Measurements from ENCODE around the gene PPP2R2C. TPM values are rescaled to one million over a fixed set of nuclear protein-coding genes. Genes with fewer than 3 reads are reported as not detected.
A peak's percentile ranks its signal among the peaks of the same experiment; 100 is the strongest.

PPP2R2C gene
- total and polyA plus RNA-seq, 5 experiments from 2014 or later, result not detected

- peaks cover 0 to 2% (median 0%) of the 10 kb centered on the region in 3 donors for H3K36me3 Mint-ChIP-seq
- no peak overlapping the region for H3K27ac Mint-ChIP-seq
- no peak overlapping the region for H3K4me3 Mint-ChIP-seq
- ATAC-seq (no peak), DNase-seq (no peak)
- no peaks in the 10 kb centered on the region for H3K9me3 Mint-ChIP-seq
- POLR2A ChIA-PET, result interaction anchor here (0.7 kb wide), 1 partner anchor 9 kb away, joined by 4 read pairs; no protein-coding TSS in a partner anchor
- no peaks in the 10 kb centered on the region for H3K27me3 Mint-ChIP-seq
- peaks cover 8 to 14% (median 11%) of the 10 kb centered on the region in 4 donors for H3K4me1 Mint-ChIP-seq
Measured at GRCh38 chr4:6279582-6280289, 192.7 kb downstream of the PPP2R2C start.

GRCh38 chr4:6278801-6279197 lies 193.6 kb downstream of the PPP2R2C start:
- H3K4me3 Mint-ChIP-seq, result peak overlapping the region in 7 of 10 donors; percentile 28 to 64 (median 54)
- no peaks in the 10 kb centered on the region for H3K27me3 Mint-ChIP-seq
- H3K27ac Mint-ChIP-seq, result peak overlapping the region in 8 of 10 donors; percentile 8 to 92 (median 86)
- H3K36me3 Mint-ChIP-seq, result peaks cover 0 to 2% (median 0%) of the 10 kb centered on the region in 3 donors
- ATAC-seq (peak; percentile 47 to 49), DNase-seq (no peak)
- H3K9me3 Mint-ChIP-seq, result no peaks in the 10 kb centered on the region
- POLR2A ChIA-PET, result interaction anchor here (0.7 kb wide), 1 partner anchor 8 kb away, joined by 4 read pairs; no protein-coding TSS in a partner anchor
- peaks cover 7 to 14% (median 11%) of the 10 kb centered on the region in 4 donors for H3K4me1 Mint-ChIP-seq

GRCh38 chr4:6277935-6278800 lies 194.2 kb downstream of the PPP2R2C start:
- H3K27me3 Mint-ChIP-seq, result no peaks in the 10 kb centered on the region
- no peaks in the 10 kb centered on the region for H3K9me3 Mint-ChIP-seq
- DNase-seq, result no peak
- H3K4me1 Mint-ChIP-seq, result peaks cover 6 to 14% (median 11%) of the 10 kb centered on the region in 4 donors
- POLR2A ChIA-PET, result no interaction called here
- no peak for ATAC-seq
- H3K4me3 Mint-ChIP-seq, result peak overlapping the region in 7 of 10 donors; percentile 28 to 64 (median 54)
- H3K27ac Mint-ChIP-seq, result peak overlapping the region in 7 of 10 donors; percentile 8 to 92 (median 87)
- peaks cover 0 to 2% (median 0%) of the 10 kb centered on the region in 3 donors for H3K36me3 Mint-ChIP-seq

- Mint-ChIP-seq H3K9me3 (no peaks in the 10 kb centered on the region), H3K4me3 (no peak overlapping the region), H3K27ac (no peak overlapping the region), H3K4me1 (peaks cover 6 to 14% (median 11%) of the 10 kb centered on the region in 4 donors), H3K36me3 (peaks cover 0 to 2% (median 0%) of the 10 kb centered on the region in 3 donors), H3K27me3 (no peaks in the 10 kb centered on the region)
- no peak for ATAC-seq
- POLR2A ChIA-PET, result no interaction called here
- no peak for DNase-seq
Measured at GRCh38 chr4:6277139-6277802, 195.1 kb downstream of the PPP2R2C start.

- no peak for DNase-seq
- Mint-ChIP-seq H3K4me3 (no peak overlapping the region), H3K27ac (no peak overlapping the region), H3K27me3 (peaks cover 0 to 4% (median 0%) of the 10 kb centered on the region in 5 donors), H3K36me3 (peaks cover 0 to 2% (median 0%) of the 10 kb centered on the region in 3 donors), H3K9me3 (no peaks in the 10 kb centered on the region), H3K4me1 (peaks cover 10 to 20% (median 17%) of the 10 kb centered on the region in 4 donors)
- no peak for ATAC-seq
- POLR2A ChIA-PET, result no interaction called here
Measured at GRCh38 chr4:6275898-6276806, 196.3 kb downstream of the PPP2R2C start.

- POLR2A ChIA-PET, result no interaction called here
- no peaks in the 10 kb centered on the region for H3K36me3 Mint-ChIP-seq
- peaks cover 0 to 4% (median 0%) of the 10 kb centered on the region in 5 donors for H3K27me3 Mint-ChIP-seq
- no peak for ATAC-seq
- H3K4me1 Mint-ChIP-seq, result peaks cover 11 to 28% (median 24%) of the 10 kb centered on the region in 4 donors
- no peak overlapping the region for H3K27ac Mint-ChIP-seq
- H3K4me3 Mint-ChIP-seq, result no peak overlapping the region
- no peaks in the 10 kb centered on the region for H3K9me3 Mint-ChIP-seq
- DNase-seq, result no peak
Measured at GRCh38 chr4:6275351-6275750, 197.1 kb downstream of the PPP2R2C start.

- no peak overlapping the region for H3K4me3 Mint-ChIP-seq
- H3K36me3 Mint-ChIP-seq, result no peaks in the 10 kb centered on the region
- no peak for ATAC-seq
- DNase-seq, result no peak
- no peak overlapping the region for H3K27ac Mint-ChIP-seq
- H3K9me3 Mint-ChIP-seq, result no peaks in the 10 kb centered on the region
- peaks cover 12 to 30% (median 26%) of the 10 kb centered on the region in 4 donors for H3K4me1 Mint-ChIP-seq
- POLR2A ChIA-PET, result no interaction called here
- peaks cover 0 to 4% (median 0%) of the 10 kb centered on the region in 5 donors for H3K27me3 Mint-ChIP-seq
Measured at GRCh38 chr4:6273661-6273990, 198.8 kb downstream of the PPP2R2C start.

GRCh38 chr4:6272863-6273660 lies 199.4 kb downstream of the PPP2R2C start:
- POLR2A ChIA-PET, result no interaction called here
- Mint-ChIP-seq H3K4me1 (peaks cover 12 to 32% (median 24%) of the 10 kb centered on the region in 4 donors), H3K27ac (no peak overlapping the region), H3K4me3 (peak overlapping the region in 3 of 10 donors; percentile 4 to 52 (median 15)), H3K36me3 (no peaks in the 10 kb centered on the region), H3K9me3 (no peaks in the 10 kb centered on the region), H3K27me3 (peaks cover 0 to 4% (median 0%) of the 10 kb centered on the region in 5 donors)
- ATAC-seq (no peak), DNase-seq (no peak)

- Mint-ChIP-seq H3K9me3 (no peaks in the 10 kb centered on the region), H3K4me1 (peaks cover 17 to 36% (median 26%) of the 10 kb centered on the region in 4 donors), H3K27me3 (peaks cover 0 to 6% (median 1%) of the 10 kb centered on the region in 5 donors), H3K36me3 (no peaks in the 10 kb centered on the region), H3K27ac (peak overlapping the region in 1 of 10 donors; percentile 60), H3K4me3 (peak overlapping the region in 8 of 10 donors; percentile 33 to 91 (median 75))
- POLR2A ChIA-PET, result no interaction called here
- no peak for ATAC-seq
- no peak for DNase-seq
Measured at GRCh38 chr4:6271701-6272465, 200.5 kb downstream of the PPP2R2C start.

GRCh38 chr4:6271206-6271605 lies 201.2 kb downstream of the PPP2R2C start:
- POLR2A ChIA-PET, result interaction anchor here (0.6 kb wide), 1 partner anchor 8 kb away, joined by 4 read pairs; no protein-coding TSS in a partner anchor
- ATAC-seq (no peak), DNase-seq (no peak)
- peaks cover 0 to 6% (median 1%) of the 10 kb centered on the region in 5 donors for H3K27me3 Mint-ChIP-seq
- peaks cover 17 to 36% (median 26%) of the 10 kb centered on the region in 4 donors for H3K4me1 Mint-ChIP-seq
- peak overlapping the region in 2 of 10 donors; percentile 50 to 55 for H3K27ac Mint-ChIP-seq
- H3K4me3 Mint-ChIP-seq, result peak overlapping the region; percentile 76 to 91 (median 88)
- no peaks in the 10 kb centered on the region for H3K9me3 Mint-ChIP-seq
- H3K36me3 Mint-ChIP-seq, result no peaks in the 10 kb centered on the region

Data from naive thymus-derived CD8-positive, alpha-beta T cell (primary cell).